ENCODE results near the gene MYH13.

The MYH13 gene

DNA sequence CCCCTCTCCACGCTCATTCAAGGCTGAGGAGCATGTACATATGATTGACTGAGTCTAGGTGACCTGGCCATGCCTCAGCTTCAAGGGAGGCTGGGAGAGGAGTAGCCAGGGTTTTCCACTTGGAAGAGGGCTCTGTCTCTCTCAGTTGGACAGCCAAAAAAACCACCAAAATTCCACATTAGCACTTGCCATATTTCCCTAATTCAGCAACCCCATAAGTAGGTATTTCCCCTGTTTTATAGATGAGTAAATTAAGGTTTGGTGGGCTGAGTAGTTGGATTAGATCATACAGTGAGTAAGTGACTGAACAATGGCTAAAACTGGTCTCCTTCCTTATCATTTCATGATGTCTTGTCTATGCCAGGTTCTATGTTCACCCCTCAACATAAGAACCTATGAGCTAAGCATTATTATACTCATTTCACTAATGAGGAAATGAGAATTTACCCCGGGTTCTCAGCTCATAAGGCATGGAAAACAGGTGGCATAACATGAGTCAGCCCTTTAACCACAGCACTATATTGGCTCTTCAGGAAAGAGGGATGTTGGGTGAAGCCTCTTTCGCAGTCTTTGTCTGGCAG lies 106.4 kb downstream of the MYH13 start:
- Histone ChIP-seq H3K4me1 (ENCODE audit: control insufficient read depth, insufficient read depth, low read length) (no peaks in the 10 kb centered on the region), H3K4me3 (ENCODE audit: low read length) (no peak overlapping the region), H3K27me3 (ENCODE audit: control insufficient read depth, insufficient read depth, low read length) (no peaks in the 10 kb centered on the region), H3K36me3 (ENCODE audit: control insufficient read depth, insufficient read depth, low read length) (no peaks in the 10 kb centered on the region), H3K9me3 (ENCODE audit: control insufficient read depth, low read length) (no peaks in the 10 kb centered on the region), H3K9ac (ENCODE audit: low read length) (no peak overlapping the region)

DNA sequence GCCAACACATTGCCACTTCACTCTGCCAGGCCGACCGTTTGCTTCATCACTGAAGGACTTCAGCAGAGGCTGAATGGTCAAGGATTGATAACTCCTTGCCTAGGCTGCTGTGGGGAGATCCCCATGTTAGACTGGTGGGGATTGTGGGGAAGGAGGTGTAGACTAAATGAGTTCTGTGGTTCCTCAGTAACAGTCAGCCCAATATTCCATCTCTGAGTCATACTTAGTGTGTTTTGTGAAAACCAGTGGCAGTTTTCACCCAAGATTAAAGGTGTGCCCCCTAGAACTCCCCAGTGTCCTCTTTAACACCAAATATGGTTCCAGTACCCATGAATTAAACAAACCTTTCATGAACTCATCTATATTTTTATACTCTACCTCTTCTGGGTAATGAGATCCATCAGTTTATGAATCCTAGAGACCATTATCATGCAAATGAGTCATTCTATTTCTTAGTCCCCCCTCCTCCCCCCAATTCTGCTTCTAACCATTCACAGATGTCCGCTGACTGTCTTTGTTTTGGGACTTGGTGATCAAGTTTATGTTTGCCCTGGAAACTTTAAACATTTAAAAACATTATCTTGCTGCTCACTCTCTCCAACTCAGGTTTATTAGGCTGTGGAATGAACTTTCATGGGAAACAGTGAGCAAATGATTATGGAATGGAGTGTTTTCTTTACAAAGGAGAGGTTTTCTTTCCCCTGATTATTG lies 107.6 kb downstream of the MYH13 start:
- Histone ChIP-seq H3K36me3 (ENCODE audit: control insufficient read depth, insufficient read depth, low read length) (no peaks in the 10 kb centered on the region), H3K9ac (ENCODE audit: low read length) (no peak overlapping the region), H3K4me1 (ENCODE audit: control insufficient read depth, insufficient read depth, low read length) (no peaks in the 10 kb centered on the region), H3K27me3 (ENCODE audit: control insufficient read depth, insufficient read depth, low read length) (no peaks in the 10 kb centered on the region), H3K9me3 (ENCODE audit: control insufficient read depth, low read length) (no peaks in the 10 kb centered on the region), H3K4me3 (ENCODE audit: low read length) (no peak overlapping the region)

DNA sequence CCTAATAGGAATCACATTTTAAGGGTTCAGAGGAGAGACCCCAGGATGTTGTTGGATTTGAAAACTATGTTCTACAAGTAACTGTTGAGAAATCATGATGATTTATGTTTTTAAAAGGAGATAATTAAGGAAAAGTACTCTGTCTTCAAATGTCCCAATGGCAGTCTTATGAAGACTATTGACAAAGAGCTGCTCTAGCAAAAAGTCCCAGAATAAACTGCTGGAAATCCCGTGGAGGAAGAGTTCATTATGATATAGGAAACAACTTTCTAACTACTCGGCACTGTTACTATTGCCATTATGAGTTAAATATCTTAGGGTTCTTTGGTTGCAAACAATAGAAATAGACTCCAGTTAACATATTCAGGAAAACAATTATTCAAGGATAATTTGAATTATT lies 108.8 kb downstream of the MYH13 start:
- no peak overlapping the region for H3K9ac ChIP-seq (ENCODE audit: low read length)

DNA sequence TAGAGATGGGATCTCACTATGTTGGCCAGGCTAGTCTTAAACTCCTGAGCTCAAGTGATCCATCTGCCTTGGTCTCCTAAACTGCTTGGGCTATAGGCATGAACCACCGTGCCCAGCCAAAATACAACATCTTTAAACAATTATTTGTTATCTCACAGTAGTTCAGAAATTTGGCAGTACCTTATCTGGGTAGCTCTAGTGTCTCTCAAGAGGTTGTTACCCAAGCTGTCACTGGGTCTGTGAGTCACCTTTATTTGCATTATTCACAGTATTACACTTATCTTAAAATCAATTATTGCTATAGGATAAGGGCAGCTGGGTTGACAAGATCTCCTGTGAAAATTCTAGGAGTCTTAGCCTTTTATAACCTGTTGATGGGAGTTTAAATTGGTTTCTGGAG lies 110.4 kb downstream of the MYH13 start:
- no peaks in the 10 kb centered on the region for H3K36me3 ChIP-seq (ENCODE audit: control insufficient read depth, insufficient read depth, low read length)
- H3K4me1 ChIP-seq (ENCODE audit: control insufficient read depth, insufficient read depth, low read length) = no peaks in the 10 kb centered on the region
- no peak overlapping the region for H3K9ac ChIP-seq (ENCODE audit: low read length)
- H3K4me3 ChIP-seq (ENCODE audit: low read length) = no peak overlapping the region
- H3K9me3 ChIP-seq (ENCODE audit: control insufficient read depth, low read length) = no peaks in the 10 kb centered on the region
- H3K27me3 ChIP-seq (ENCODE audit: control insufficient read depth, insufficient read depth, low read length) = no peaks in the 10 kb centered on the region

More for the DNA sequence above, 108.8 kb downstream of the MYH13 start:
- H3K4me3 ChIP-seq (ENCODE audit: low read length) = no peak overlapping the region
- no peaks in the 10 kb centered on the region for H3K9me3 ChIP-seq (ENCODE audit: control insufficient read depth, low read length)
- no peaks in the 10 kb centered on the region for H3K27me3 ChIP-seq (ENCODE audit: control insufficient read depth, insufficient read depth, low read length)
- H3K4me1 ChIP-seq (ENCODE audit: control insufficient read depth, insufficient read depth, low read length) = no peaks in the 10 kb centered on the region
- no peaks in the 10 kb centered on the region for H3K36me3 ChIP-seq (ENCODE audit: control insufficient read depth, insufficient read depth, low read length)

DNA sequence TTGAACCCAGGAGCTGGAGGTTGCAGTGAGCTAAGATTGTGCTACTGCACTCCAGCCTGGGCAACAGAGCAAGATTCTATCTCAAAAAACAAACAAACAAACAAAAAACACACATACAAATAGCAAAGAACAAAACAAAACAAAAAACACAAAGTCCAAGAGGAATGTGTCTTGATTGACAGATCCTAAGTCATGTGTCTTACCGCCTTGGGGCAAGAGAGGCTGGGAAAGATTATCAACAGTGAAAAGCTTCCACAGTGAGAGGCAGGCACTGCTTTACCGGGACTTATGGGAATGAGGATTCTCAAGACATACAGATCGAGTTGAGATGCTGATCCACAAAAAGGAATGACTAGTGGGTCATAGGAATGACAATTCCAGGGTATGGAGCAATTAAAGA lies 111.7 kb downstream of the MYH13 start:
- H3K27me3 ChIP-seq (ENCODE audit: control insufficient read depth, insufficient read depth, low read length) = no peaks in the 10 kb centered on the region
- H3K36me3 ChIP-seq (ENCODE audit: control insufficient read depth, insufficient read depth, low read length) = no peaks in the 10 kb centered on the region
- no peaks in the 10 kb centered on the region for H3K9me3 ChIP-seq (ENCODE audit: control insufficient read depth, low read length)
- no peak overlapping the region for H3K9ac ChIP-seq (ENCODE audit: low read length)
- H3K4me1 ChIP-seq (ENCODE audit: control insufficient read depth, insufficient read depth, low read length) = no peaks in the 10 kb centered on the region
- no peak overlapping the region for H3K4me3 ChIP-seq (ENCODE audit: low read length)

DNA sequence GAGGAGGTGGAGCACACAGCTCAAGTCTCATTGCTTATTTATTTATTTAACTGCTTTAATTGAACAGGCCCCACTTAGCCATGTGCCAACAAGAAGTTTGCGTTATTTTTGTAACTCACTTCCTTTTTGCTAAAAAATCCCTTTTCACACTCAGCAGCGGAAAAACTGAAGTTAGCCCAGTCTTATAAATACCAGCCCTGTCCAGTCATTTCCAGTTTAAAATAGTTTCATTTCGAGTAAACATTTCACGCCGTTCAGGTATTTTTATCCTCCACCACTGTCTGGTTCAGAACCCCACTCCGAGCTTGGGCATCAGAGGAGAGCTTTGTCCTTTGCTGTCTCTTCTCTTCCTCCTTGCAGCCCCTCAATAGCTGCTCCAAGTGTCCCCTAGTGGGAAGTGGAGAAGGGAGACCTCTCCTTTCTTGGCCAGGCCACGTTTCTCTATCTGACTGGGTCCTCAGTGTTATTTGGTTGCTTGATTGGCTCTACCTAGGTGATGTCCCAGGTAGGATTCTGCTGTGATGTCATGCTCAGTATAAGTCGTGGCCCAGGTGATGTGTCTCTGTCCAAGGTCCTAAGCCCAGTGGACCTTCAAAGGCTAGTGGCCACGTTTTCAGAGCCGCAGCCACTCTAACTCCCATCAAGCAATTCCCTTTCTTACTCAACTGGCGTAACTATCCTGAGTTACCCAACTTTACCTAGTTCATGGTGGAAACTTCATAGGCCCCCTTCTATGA lies 121.4 kb downstream of the MYH13 start:
- Histone ChIP-seq H3K4me3 (ENCODE audit: low read length) (no peak overlapping the region), H3K27me3 (ENCODE audit: control insufficient read depth, insufficient read depth, low read length) (no peaks in the 10 kb centered on the region), H3K36me3 (ENCODE audit: control insufficient read depth, insufficient read depth, low read length) (no peaks in the 10 kb centered on the region), H3K4me1 (ENCODE audit: control insufficient read depth, insufficient read depth, low read length) (no peaks in the 10 kb centered on the region), H3K9ac (ENCODE audit: low read length) (no peak overlapping the region), H3K9me3 (ENCODE audit: control insufficient read depth, low read length) (no peaks in the 10 kb centered on the region)

Data from mucosa of stomach (tissue), 1 donor.